NCI-H2029 treated with DMSO at 0.1 percent for 48 hours (cell line): Measurements from ENCODE around the gene PRRG2.

Source experiments
- DNase-seq: peaks from one replicate; lab custom pipeline; 2025; lab: John Stamatoyannopoulos, UW

Gene PRRG2

GRCh38 chr19:49640113-49640898, 59.2 kb downstream of the PRRG2 start, which contains the start of gene RRAS:
TSS of gene RRAS (minus strand) at chr19:49640143. CDS start at chr19:49640098, 45 bp downstream.
- peak; percentile 99 for DNase-seq
